Spleen (tissue), 11 donors: ENCODE results near the gene EHBP1. TPM values are rescaled to one million over a fixed set of nuclear protein-coding genes. Genes with fewer than 3 reads are reported as not detected.

Experiments
- DNase-seq: peaks from one replicate; pipeline ENCODE4 v3.0.0-alpha.2; 2020
- H3K27ac ChIP-seq, 8 donors: fragments of 200-600 bp; sonication (generic) in 7 of 8; 1 replicate in 4 of 8; 2 replicates in 4 of 8; pipeline versions ENCODE4 v1.5.0 to v1.8.0; 2016 to 2021; ENCODE audit warnings: inconsistent platforms in 4 of 8, mild to moderate bottlenecking in 4 of 8, moderate library complexity in 1 of 8
- H3K27me3 ChIP-seq, 7 donors: fragments of 200-600 bp; sonication (generic) in 6 of 7; replicated peaks in 1 of 7; 1 replicate in 4 of 7; 2 replicates in 3 of 7; pipeline versions ENCODE4 v1.5.0 to v1.8.0; 2016 to 2021; ENCODE audit warnings: inconsistent platforms in 3 of 7, mild to moderate bottlenecking in 1 of 7
- H3K36me3 ChIP-seq, 6 donors: fragments of 200-600 bp; sonication (generic) in 5 of 6; 1 replicate in 4 of 6; 2 replicates in 2 of 6; pipeline versions ENCODE4 v1.5.0 to v1.8.0; 2016 to 2021; ENCODE audit warnings: inconsistent platforms in 2 of 6
- H3K4me1 ChIP-seq, 6 donors: fragments of 200-600 bp; sonication (generic) in 5 of 6; 1 replicate in 3 of 6; 2 replicates in 3 of 6; pipeline versions ENCODE4 v1.5.0 to v1.8.0; 2016 to 2021; ENCODE audit warnings: inconsistent platforms in 3 of 6
- H3K4me3 ChIP-seq, 8 donors: fragments of 200-600 bp; sonication (generic) in 7 of 8; 1 replicate in 4 of 8; 2 replicates in 4 of 8; pipeline versions ENCODE4 v1.5.0 to v1.8.0; 2016 to 2021; ENCODE audit warnings: inconsistent platforms in 4 of 8, mild to moderate bottlenecking in 4 of 8, moderate library complexity in 2 of 8
- H3K9me3 ChIP-seq, 8 donors: fragments of 200-600 bp; sonication (generic) in 7 of 8; 1 replicate in 4 of 8; 2 replicates in 4 of 8; pipeline versions ENCODE4 v1.5.0 to v1.8.0; 2016 to 2021; ENCODE audit warnings: inconsistent platforms in 4 of 8
- CTCF ChIP-seq, 11 experiments: fragments of 200-600 bp in 7 of 11; fragments of 450-650 bp in 4 of 11; sonication (generic) in 4 of 11; IDR thresholded peaks in 8 of 11; conservative IDR thresholded peaks in 3 of 11; 1 replicate in 7 of 11; 2 replicates in 4 of 11; pipeline versions ENCODE4 v1.4.0 to v1.8.0; 2016 to 2021; ENCODE audit warnings: antibody characterized with exemption in 11 of 11, inconsistent platforms in 4 of 11, mild to moderate bottlenecking in 1 of 11
- POLR2A ChIP-seq, 3 donors: fragments of 450-650 bp; IDR thresholded peaks; one replicate each; pipeline ENCODE4 v1.5.1; 2017; ENCODE audit warnings: antibody characterized with exemption in 3 of 3, mild to moderate bottlenecking in 1 of 3
- POLR2AphosphoS5 ChIP-seq, 3 donors: sonication (generic); formaldehyde crosslinking; IDR thresholded peaks; one replicate each; pipeline ENCODE4 v1.5.1; 2017; ENCODE audit warnings: antibody characterized with exemption in 3 of 3
- WGBS, 5 donors: extraction: QIAGEN DNeasy Blood & Tissue Kit in 3 of 5; methylation state at CpG; one replicate each; pipeline versions ENCODE4 v1.1.5 to v1.1.7; 2013 to 2018; 5-methylcytosine and 5-hydroxymethylcytosine counted together
- intact Hi-C: fragments of 100-400 bp; cut with DNase I; formaldehyde crosslinking; loops from one replicate; pipeline ENCODE4 v1.15.0; 2023; ENCODE audit warnings: low total_unique reads
- polyA plus RNA-seq, 3 donors: library from polyadenylated mRNA; stranded (reverse); fragments of 200-250 nt; gene quantifications; one replicate each; pipeline ENCODE4 v1.2.1, GENCODE V29; 2013
- total RNA-seq, 7 donors: library from RNA; depleted of rRNA in 3 of 7; stranded (reverse); fragments of >200 nt in 3 of 7; fragmentation: NEBNext Ultra II Directional in 4 of 7; extraction: Animal tissue kit (Norgen Biotek cat#: 25700) in 4 of 7; gene quantifications; one replicate each; pipeline versions ENCODE4 v1.1.0 to v1.2.1, GENCODE V29; 2016 to 2021
- donor health status: healthy with polysubstance abuse.
- donor health status: DM: no; HTN: no; CAD: no; lungs with moderate emphysema.
- donor health status: DM: no; HTN: no; CAD: no.
- donor health status: Bipolar disorder and iron deficiency.
- donor health status: healthy.
- donor health status: DM: no; HTN: no; CAD: no.
- donor health status: DM: yes; HTN: yes; CAD: no.

The EHBP1 gene
- total and polyA plus RNA-seq, 10 donors: 5.0 to 44.2 (median 31.7) TPM

- DNase-seq: no peak
- Histone ChIP-seq H3K4me3 (no peak overlapping the region), H3K27me3 (no peaks in the 10 kb centered on the region), H3K27ac (peak overlapping the region in 1 of 8 donors; percentile 26), H3K36me3 (no peaks in the 10 kb centered on the region), H3K9me3 (no peaks in the 10 kb centered on the region), H3K4me1 (no peaks in the 10 kb centered on the region)
- WGBS, 5 donors: 67 to 93% (median 78%) methylated on average over 1 of the region's 1 CpG
- intact Hi-C loops: no loop called here
- TF ChIP-seq POLR2AphosphoS5 (IDR thresholded peaks at IDR 0.05) (no peak), POLR2A (IDR thresholded peaks at IDR 0.05) (no peak), CTCF (IDR thresholded peaks at IDR 0.05 in 8 of 11, conservative IDR thresholded peaks at IDR 0.05 in 3 of 11) (no peak)
Observed at GRCh38 chr2:62672601-62673000, 32.9 kb upstream of the EHBP1 start.

DNA sequence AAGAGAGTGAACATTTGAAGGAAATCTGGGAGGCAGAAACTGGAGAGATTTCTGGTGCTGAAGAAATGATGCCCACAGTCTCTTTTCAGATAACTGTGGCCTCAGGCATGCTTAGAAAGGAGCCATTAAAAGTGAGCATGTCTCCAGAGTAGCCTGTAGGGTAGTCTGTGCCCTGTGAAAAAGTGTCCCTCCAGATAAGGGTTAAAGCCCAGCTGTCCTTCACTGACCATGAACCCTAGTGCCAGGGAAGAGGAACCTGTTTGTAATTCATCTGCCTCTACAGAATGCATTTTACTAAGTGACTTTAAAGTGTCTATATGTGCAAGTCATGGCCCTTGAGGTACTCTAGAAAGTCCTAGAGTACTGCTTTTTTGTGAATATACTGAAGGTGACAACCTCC, 30.5 kb upstream of the EHBP1 start:
- H3K27ac ChIP-seq: no peak overlapping the region
- H3K27me3 ChIP-seq: no peaks in the 10 kb centered on the region
- no peak for DNase-seq
- TF ChIP-seq POLR2A (IDR thresholded peaks at IDR 0.05) (no peak), CTCF (IDR thresholded peaks at IDR 0.05 in 8 of 11, conservative IDR thresholded peaks at IDR 0.05 in 3 of 11) (no peak), POLR2AphosphoS5 (IDR thresholded peaks at IDR 0.05) (no peak)
- H3K9me3 ChIP-seq: no peaks in the 10 kb centered on the region
- no peak overlapping the region for H3K4me3 ChIP-seq
- intact Hi-C loops: no loop called here
- H3K4me1 ChIP-seq: no peaks in the 10 kb centered on the region
- H3K36me3 ChIP-seq: no peaks in the 10 kb centered on the region

DNA sequence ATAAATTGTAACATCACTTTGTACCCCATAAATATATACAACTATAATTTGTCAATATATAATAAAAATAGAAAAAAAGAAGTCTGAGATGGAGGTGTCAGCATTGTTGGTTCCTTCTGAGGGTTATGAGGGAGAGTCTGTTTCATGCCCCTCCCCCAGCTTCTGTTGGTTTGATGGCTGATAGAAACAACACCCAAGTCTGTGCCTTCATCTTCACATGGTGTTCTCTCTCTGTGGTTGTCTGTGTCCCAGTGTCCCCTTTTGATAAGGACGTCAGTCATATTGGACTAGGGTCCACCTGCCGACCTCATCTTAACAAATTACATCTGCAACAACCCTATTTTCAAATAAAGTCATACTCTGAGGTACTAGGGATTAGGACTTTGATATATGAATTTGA, 20.3 kb upstream of the EHBP1 start:
- intact Hi-C loops: no loop called here
- TF ChIP-seq POLR2A (IDR thresholded peaks at IDR 0.05) (no peak), POLR2AphosphoS5 (IDR thresholded peaks at IDR 0.05) (no peak), CTCF (IDR thresholded peaks at IDR 0.05 in 8 of 11, conservative IDR thresholded peaks at IDR 0.05 in 3 of 11) (no peak)
- 82 to 90% (median 86%) methylated on average over 2 of the region's 2 CpGs for WGBS, 5 donors
- H3K9me3 ChIP-seq: no peaks in the 10 kb centered on the region
- no peaks in the 10 kb centered on the region for H3K36me3 ChIP-seq
- H3K27me3 ChIP-seq: no peaks in the 10 kb centered on the region
- no peak overlapping the region for H3K4me3 ChIP-seq
- H3K27ac ChIP-seq: no peak overlapping the region
- H3K4me1 ChIP-seq: no peaks in the 10 kb centered on the region
- DNase-seq: no peak

GRCh38 chr2:62686012-62686685, 19.4 kb upstream of the EHBP1 start:
- Histone ChIP-seq H3K9me3 (no peaks in the 10 kb centered on the region), H3K36me3 (no peaks in the 10 kb centered on the region), H3K27me3 (no peaks in the 10 kb centered on the region), H3K4me3 (no peak overlapping the region), H3K4me1 (no peaks in the 10 kb centered on the region), H3K27ac (no peak overlapping the region)
- WGBS, 5 donors: 84 to 93% (median 90%) methylated on average over 4 of the region's 4 CpGs
- no peak for DNase-seq
- no peak for TF ChIP-seq POLR2A (IDR thresholded peaks at IDR 0.05)
- no peak for TF ChIP-seq POLR2AphosphoS5 (IDR thresholded peaks at IDR 0.05)
- TF ChIP-seq CTCF (IDR thresholded peaks at IDR 0.05 in 8 of 11, conservative IDR thresholded peaks at IDR 0.05 in 3 of 11): no peak
- intact Hi-C loops: no loop called here
